IPS DF 6.9 (cell line): Measurements from ENCODE around the gene FADS2.

Experiments used
- DNase-seq: peaks from one replicate; pipeline ENCODE4 v3.0.0-alpha.2; 2013; ENCODE audit warnings: low read depth, low spot score
- H3K27ac ChIP-seq: one replicate; pipeline ENCODE4 v1.5.1; 2013; ENCODE audit warnings: low read length, control low read depth
- H3K27me3 ChIP-seq: 2 replicates; pipeline ENCODE4 v1.6.1; 2013; ENCODE audit warnings: mild to moderate bottlenecking, low read length; ENCODE audit not compliant: control insufficient read depth, insufficient read depth
- H3K36me3 ChIP-seq: 2 replicates; pipeline ENCODE4 v1.6.1; 2013; ENCODE audit warnings: low read length; ENCODE audit not compliant: control insufficient read depth, insufficient read depth
- H3K4me1 ChIP-seq: 2 replicates; pipeline ENCODE4 v1.6.1; 2013; ENCODE audit warnings: low read length; ENCODE audit not compliant: control insufficient read depth, insufficient read depth
- H3K4me3 ChIP-seq: 2 replicates; pipeline ENCODE4 v1.5.1; 2013; ENCODE audit warnings: mild to moderate bottlenecking, low read length
- H3K9me3 ChIP-seq: 2 replicates; pipeline ENCODE4 v1.6.1; 2013; ENCODE audit warnings: low read length, inconsistent platforms; ENCODE audit not compliant: control insufficient read depth, insufficient read depth
- WGBS: extraction: QIAGEN DNeasy Blood & Tissue Kit; methylation state at CpG from one replicate; pipeline ENCODE4 v1.1.7; 2013; ENCODE audit warnings: mixed read lengths, missing lambda C conversion rate; ENCODE audit not compliant: insufficient read length, insufficient coverage; 5-methylcytosine and 5-hydroxymethylcytosine counted together

Gene FADS2

GRCh38 chr11:61838501-61838900, 10.4 kb downstream of the FADS2 start:
- DNase-seq, result no peak
- no peak overlapping the region for H3K27ac ChIP-seq
- H3K4me3 ChIP-seq, result no peak overlapping the region
- H3K4me1 ChIP-seq, result peaks cover 8% of the 10 kb centered on the region
- peaks cover 50% of the 10 kb centered on the region for H3K36me3 ChIP-seq
- no peaks in the 10 kb centered on the region for H3K9me3 ChIP-seq
- WGBS, result no CpG with 5 or more reads among the region's 5 CpGs
- no peaks in the 10 kb centered on the region for H3K27me3 ChIP-seq

- no peak for DNase-seq
- Histone ChIP-seq H3K36me3 (peaks cover 46% of the 10 kb centered on the region), H3K9me3 (no peaks in the 10 kb centered on the region), H3K4me1 (peaks cover 5% of the 10 kb centered on the region), H3K27ac (no peak overlapping the region), H3K4me3 (no peak overlapping the region), H3K27me3 (no peaks in the 10 kb centered on the region)
- WGBS, result no CpG with 5 or more reads among the region's 10 CpGs
Measured at GRCh38 chr11:61838921-61839320, 10.8 kb downstream of the FADS2 start.

GRCh38 chr11:61839742-61840141, 11.6 kb downstream of the FADS2 start:
- H3K36me3 ChIP-seq, result peaks cover 46% of the 10 kb centered on the region
- WGBS, result no CpG with 5 or more reads among the region's 2 CpGs

GRCh38 chr11:61840371-61840770, 12.3 kb downstream of the FADS2 start:
- DNase-seq, result no peak
- Histone ChIP-seq H3K36me3 (peaks cover 50% of the 10 kb centered on the region), H3K27ac (no peak overlapping the region), H3K9me3 (no peaks in the 10 kb centered on the region), H3K4me1 (no peaks in the 10 kb centered on the region), H3K4me3 (no peak overlapping the region), H3K27me3 (no peaks in the 10 kb centered on the region)
- no CpG with 5 or more reads among the region's 7 CpGs for WGBS

More at GRCh38 chr11:61839742-61840141, 11.6 kb downstream of the FADS2 start:
- no peak overlapping the region for H3K4me3 ChIP-seq
- no peaks in the 10 kb centered on the region; the same call in 1 of the 2 replicates for H3K4me1 ChIP-seq
- no peak for DNase-seq
- no peak overlapping the region for H3K27ac ChIP-seq
- no peaks in the 10 kb centered on the region for H3K9me3 ChIP-seq
- no peaks in the 10 kb centered on the region for H3K27me3 ChIP-seq

- H3K36me3 ChIP-seq, result peaks cover 55% of the 10 kb centered on the region
- no peaks in the 10 kb centered on the region for H3K9me3 ChIP-seq
- no peak overlapping the region for H3K4me3 ChIP-seq
- no peak overlapping the region for H3K27ac ChIP-seq
- no peak for DNase-seq
- no peaks in the 10 kb centered on the region for H3K27me3 ChIP-seq
- H3K4me1 ChIP-seq, result no peaks in the 10 kb centered on the region
- no CpG with 5 or more reads among the region's 12 CpGs for WGBS
Measured at GRCh38 chr11:61841636-61842527, 13.8 kb downstream of the FADS2 start.

GRCh38 chr11:61842528-61842820, 14.4 kb downstream of the FADS2 start:
- no CpG with 5 or more reads among the region's 7 CpGs for WGBS
- Histone ChIP-seq H3K27ac (no peak overlapping the region), H3K27me3 (no peaks in the 10 kb centered on the region), H3K4me1 (no peaks in the 10 kb centered on the region), H3K9me3 (no peaks in the 10 kb centered on the region), H3K4me3 (no peak overlapping the region), H3K36me3 (peaks cover 58% of the 10 kb centered on the region)
- no peak for DNase-seq

GRCh38 chr11:61844909-61845565, 16.9 kb downstream of the FADS2 start:
- Histone ChIP-seq H3K27me3 (no peaks in the 10 kb centered on the region), H3K9me3 (no peaks in the 10 kb centered on the region), H3K4me1 (no peaks in the 10 kb centered on the region), H3K4me3 (no peak overlapping the region), H3K27ac (no peak overlapping the region), H3K36me3 (peaks cover 60% of the 10 kb centered on the region)
- WGBS, result 100% methylated on average over 1 of the region's 16 CpGs
- DNase-seq, result no peak

GRCh38 chr11:61846362-61847020, 18.4 kb downstream of the FADS2 start:
- no peaks in the 10 kb centered on the region for H3K4me1 ChIP-seq
- no peak for DNase-seq
- no CpG with 5 or more reads among the region's 10 CpGs for WGBS
- H3K9me3 ChIP-seq, result no peaks in the 10 kb centered on the region
- H3K4me3 ChIP-seq, result no peak overlapping the region
- no peak overlapping the region for H3K27ac ChIP-seq
- peaks cover 55% of the 10 kb centered on the region for H3K36me3 ChIP-seq
- H3K27me3 ChIP-seq, result no peaks in the 10 kb centered on the region

GRCh38 chr11:61847914-61848581, 19.9 kb downstream of the FADS2 start:
- H3K27me3 ChIP-seq, result no peaks in the 10 kb centered on the region
- H3K27ac ChIP-seq, result no peak overlapping the region
- no peaks in the 10 kb centered on the region for H3K9me3 ChIP-seq
- no peak for DNase-seq
- no peak overlapping the region for H3K4me3 ChIP-seq
- WGBS, result no CpG with 5 or more reads among the region's 18 CpGs
- H3K36me3 ChIP-seq, result peaks cover 41% of the 10 kb centered on the region
- H3K4me1 ChIP-seq, result no peaks in the 10 kb centered on the region

- Histone ChIP-seq H3K9me3 (no peaks in the 10 kb centered on the region), H3K36me3 (peaks cover 41% of the 10 kb centered on the region), H3K4me3 (no peak overlapping the region), H3K4me1 (no peaks in the 10 kb centered on the region), H3K27ac (no peak overlapping the region), H3K27me3 (no peaks in the 10 kb centered on the region)
- no peak for DNase-seq
- WGBS, result no CpG with 5 or more reads among the region's 9 CpGs
Measured at GRCh38 chr11:61848631-61849030, 20.5 kb downstream of the FADS2 start.
